HEK293 (cell line): Measurements from ENCODE around the gene DMD.

Source experiments
- CTCF ChIP-seq: fragments of 450-650 bp; formaldehyde crosslinking; IDR thresholded peaks from 2 replicates; pipeline ENCODE4 v1.5.1; 2016; ENCODE audit warnings: missing biosample characterization, missing genetic modification characterization
- ZNF121 ChIP-seq: fragments of 450-650 bp; formaldehyde crosslinking; IDR thresholded peaks from 2 replicates; pipeline ENCODE4 v1.5.1; 2016; ENCODE audit warnings: missing biosample characterization, missing genetic modification characterization
- ZNF266 ChIP-seq: fragments of 450-650 bp; formaldehyde crosslinking; IDR thresholded peaks from 2 replicates; pipeline ENCODE4 v1.5.1; 2016; ENCODE audit warnings: missing biosample characterization, missing genetic modification characterization, low read depth
- ZNF510 ChIP-seq: fragments of 450-650 bp; formaldehyde crosslinking; IDR thresholded peaks from 2 replicates; pipeline ENCODE4 v1.5.1; 2018; ENCODE audit warnings: mild to moderate bottlenecking, missing genetic modification characterization, missing biosample characterization; ENCODE audit not compliant: insufficient replicate concordance

- TF ChIP-seq CTCF (tag by site-specific recombination) (no peak), ZNF510 (tag by site-specific recombination) (no peak), ZNF266 (tag by site-specific recombination) (no peak), ZNF121 (no peak)
Measured at GRCh38 chrX:32929040-32929439, 282.3 kb downstream of the DMD start.
